IMR-90 (cell line): ENCODE measurements around the gene TWIST2.

ENCODE experiments used
- BHLHE40 ChIP-seq: fragments of 150-350 bp; IDR thresholded peaks from 2 replicates; pipeline ENCODE4 v1.6.1; 2016; ENCODE audit warnings: mild to moderate bottlenecking, low read depth, low read length
- CEBPB ChIP-seq: IDR thresholded peaks from 2 replicates; pipeline ENCODE4 v1.6.1; 2012; ENCODE audit warnings: low read depth, low read length, improper control_type of control experiment
- POLR2A ChIP-seq: IDR thresholded peaks from 2 replicates; pipeline ENCODE4 v1.6.1; 2012; ENCODE audit warnings: mild to moderate bottlenecking, low read depth, low read length
- RAD21 ChIP-seq: IDR thresholded peaks from 2 replicates; pipeline ENCODE4 v1.6.1; 2012; ENCODE audit warnings: low read length, improper control_type of control experiment
- RCOR1 ChIP-seq: IDR thresholded peaks from 2 replicates; pipeline ENCODE4 v1.6.1; 2012; ENCODE audit warnings: mild to moderate bottlenecking, low read length, improper control_type of control experiment; ENCODE audit not compliant: insufficient replicate concordance
- RFX5 ChIP-seq: IDR thresholded peaks from 2 replicates; pipeline ENCODE4 v1.8.0; 2012; ENCODE audit warnings: low read depth, mild to moderate bottlenecking, low read length, moderate library complexity
- TF ChIP-seq, protein P1 (sequence below): conservative IDR thresholded peaks from 2 replicates; pipeline ENCODE4 v1.5.1; 2012; ENCODE audit warnings: mild to moderate bottlenecking, low read depth, low read length, improper control_type of control experiment

DNA sequence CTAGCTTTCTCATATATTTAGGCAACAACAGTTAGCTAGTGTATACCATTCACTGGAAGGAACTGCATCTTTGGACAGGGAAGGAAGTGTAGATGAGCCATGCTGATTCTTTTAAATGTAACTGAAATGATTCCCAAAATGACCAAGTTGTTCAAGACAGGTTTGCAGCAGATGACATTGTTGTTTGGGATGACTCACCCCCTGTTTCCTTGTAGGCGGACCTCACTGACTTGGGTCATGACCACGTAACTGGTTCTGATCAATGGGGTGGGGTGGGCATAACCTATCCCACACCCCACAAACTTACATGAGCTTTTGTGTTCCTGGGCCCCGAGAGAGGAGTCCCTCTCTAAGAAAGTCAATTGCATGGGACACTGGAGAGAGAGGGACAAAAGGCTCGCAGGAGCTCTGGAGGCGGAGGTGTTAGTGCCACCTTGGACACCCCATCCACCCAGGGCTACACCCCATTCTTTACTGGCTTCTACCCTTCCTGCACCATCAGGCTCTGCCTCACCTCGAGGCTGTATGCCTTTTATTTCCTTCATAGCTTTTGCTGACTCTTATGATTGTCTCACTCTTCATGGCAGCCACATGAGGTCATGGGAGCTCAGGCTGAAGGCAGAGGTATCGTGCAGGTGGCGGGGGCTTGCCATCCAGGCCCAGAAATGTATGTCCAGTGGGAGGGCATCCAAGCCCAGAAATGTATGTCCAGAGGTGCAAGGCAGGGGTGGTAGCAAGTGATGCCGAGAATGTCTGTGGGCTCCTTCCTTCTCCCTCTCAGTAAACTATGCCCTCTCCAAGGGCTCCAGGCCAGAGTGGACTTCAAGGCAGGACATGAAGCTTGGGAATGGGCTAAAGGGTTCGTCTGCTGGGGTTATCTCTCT, 108.0 kb downstream of the TWIST2 start:
- TF ChIP-seq POLR2A = no peak
- TF ChIP-seq, protein P1, sequence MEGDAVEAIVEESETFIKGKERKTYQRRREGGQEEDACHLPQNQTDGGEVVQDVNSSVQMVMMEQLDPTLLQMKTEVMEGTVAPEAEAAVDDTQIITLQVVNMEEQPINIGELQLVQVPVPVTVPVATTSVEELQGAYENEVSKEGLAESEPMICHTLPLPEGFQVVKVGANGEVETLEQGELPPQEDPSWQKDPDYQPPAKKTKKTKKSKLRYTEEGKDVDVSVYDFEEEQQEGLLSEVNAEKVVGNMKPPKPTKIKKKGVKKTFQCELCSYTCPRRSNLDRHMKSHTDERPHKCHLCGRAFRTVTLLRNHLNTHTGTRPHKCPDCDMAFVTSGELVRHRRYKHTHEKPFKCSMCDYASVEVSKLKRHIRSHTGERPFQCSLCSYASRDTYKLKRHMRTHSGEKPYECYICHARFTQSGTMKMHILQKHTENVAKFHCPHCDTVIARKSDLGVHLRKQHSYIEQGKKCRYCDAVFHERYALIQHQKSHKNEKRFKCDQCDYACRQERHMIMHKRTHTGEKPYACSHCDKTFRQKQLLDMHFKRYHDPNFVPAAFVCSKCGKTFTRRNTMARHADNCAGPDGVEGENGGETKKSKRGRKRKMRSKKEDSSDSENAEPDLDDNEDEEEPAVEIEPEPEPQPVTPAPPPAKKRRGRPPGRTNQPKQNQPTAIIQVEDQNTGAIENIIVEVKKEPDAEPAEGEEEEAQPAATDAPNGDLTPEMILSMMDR = no peak
- no peak for TF ChIP-seq RCOR1
- TF ChIP-seq RAD21 = no peak
- TF ChIP-seq RFX5 = no peak
- no peak for TF ChIP-seq BHLHE40
- no peak for TF ChIP-seq CEBPB
